ENCODE data around the gene SEMA3B. TPM values are rescaled to one million over a fixed set of nuclear protein-coding genes. Genes with fewer than 3 reads are reported as not detected.
"Not testable (repeated sequence)": the region's sequence is repeated elsewhere in the genome, so short reads cannot be mapped to it uniquely, and the experiment has no call there.

The SEMA3B gene
- total RNA-seq, 1 experiment from 2014 or later, result 21.8 TPM

- no TSS peak for BruUV-seq (replicated peaks)
- CTCF ChIA-PET, result interaction anchor here (0.9 kb wide), 1 partner anchor 12 kb away, joined by 3 read pairs; no protein-coding TSS in a partner anchor
- DNase-seq, result no peak
- Histone ChIP-seq H3K36me3 (ENCODE audit: control insufficient read depth, insufficient read depth, low read length) (no peaks in the 10 kb centered on the region; the same call in none of the 2 replicates), H3K9me3 (no peaks in the 10 kb centered on the region), H3K4me1 (peaks cover 15% of the 10 kb centered on the region), H3K27me3 (replicated peaks; ENCODE audit: control insufficient read depth, insufficient read depth, low read length) (no peaks in the 10 kb centered on the region), H3K4me3 (ENCODE audit: low read depth, low read length) (no peak overlapping the region)
- Mint-ChIP-seq H3K4me1 (ENCODE audit: low read depth, unreplicated experiment) (peaks cover 4% of the 10 kb centered on the region), H3K9me3 (ENCODE audit: unreplicated experiment) (no peaks in the 10 kb centered on the region), H3K36me3 (ENCODE audit: insufficient read depth, unreplicated experiment) (peaks cover 15% of the 10 kb centered on the region), H3K27me3 (ENCODE audit: insufficient read depth, unreplicated experiment) (no peaks in the 10 kb centered on the region), H3K27ac (ENCODE audit: unreplicated experiment) (no peak overlapping the region), H3K4me3 (ENCODE audit: unreplicated experiment) (no peak overlapping the region)
- intact Hi-C loops (cut with micrococcal nuclease; ENCODE audit: unreplicated experiment), result no loop called here
- POLR2A ChIA-PET, result no interaction called here
- TF ChIP-seq CTCF (IDR thresholded peaks at IDR 0.05; ENCODE audit: insufficient read depth in 1 of 2, low read depth in 1 of 2, low read length in 1 of 2, severe bottlenecking in 1 of 2, unreplicated experiment in 1 of 2), result no peak
Measured at GRCh38 chr3:50242381-50242770, 26.6 kb upstream of the SEMA3B start.

- peaks cover 9% of the 10 kb centered on the region for H3K4me1 ChIP-seq
- TF ChIP-seq CTCF (IDR thresholded peaks at IDR 0.05; ENCODE audit: insufficient read depth in 1 of 2, low read depth in 1 of 2, low read length in 1 of 2, severe bottlenecking in 1 of 2, unreplicated experiment in 1 of 2), result no peak
- no peaks in the 10 kb centered on the region for H3K27me3 ChIP-seq (replicated peaks; ENCODE audit: control insufficient read depth, insufficient read depth, low read length)
- Mint-ChIP-seq H3K9me3 (ENCODE audit: unreplicated experiment) (no peaks in the 10 kb centered on the region), H3K27me3 (ENCODE audit: insufficient read depth, unreplicated experiment) (no peaks in the 10 kb centered on the region), H3K4me1 (ENCODE audit: low read depth, unreplicated experiment) (no peaks in the 10 kb centered on the region), H3K4me3 (ENCODE audit: unreplicated experiment) (no peak overlapping the region), H3K27ac (ENCODE audit: unreplicated experiment) (no peak overlapping the region), H3K36me3 (ENCODE audit: insufficient read depth, unreplicated experiment) (peaks cover 15% of the 10 kb centered on the region)
- BruUV-seq (replicated peaks), result no TSS peak
- intact Hi-C loops (cut with micrococcal nuclease; ENCODE audit: unreplicated experiment), result no loop called here
- H3K4me3 ChIP-seq (ENCODE audit: low read depth, low read length), result no peak overlapping the region
- ChIA-PET CTCF (interaction anchor here (0.9 kb wide), 1 partner anchor 13 kb away, joined by 3 read pairs; no protein-coding TSS in a partner anchor), POLR2A (interaction anchor here (0.5 kb wide), 1 partner anchor 326 kb away, joined by 8 read pairs; the partner anchor contains the start of gene HEMK1)
- no peak for DNase-seq
- H3K36me3 ChIP-seq (ENCODE audit: control insufficient read depth, insufficient read depth, low read length), result no peaks in the 10 kb centered on the region; the same call in none of the 2 replicates
- no peaks in the 10 kb centered on the region for H3K9me3 ChIP-seq
Measured at GRCh38 chr3:50242851-50243542, 25.9 kb upstream of the SEMA3B start.

GRCh38 chr3:50243543-50243895, 25.4 kb upstream of the SEMA3B start:
- Mint-ChIP-seq H3K27ac (ENCODE audit: unreplicated experiment) (no peak overlapping the region), H3K9me3 (ENCODE audit: unreplicated experiment) (no peaks in the 10 kb centered on the region), H3K27me3 (ENCODE audit: insufficient read depth, unreplicated experiment) (no peaks in the 10 kb centered on the region), H3K4me3 (ENCODE audit: unreplicated experiment) (no peak overlapping the region), H3K4me1 (ENCODE audit: low read depth, unreplicated experiment) (no peaks in the 10 kb centered on the region), H3K36me3 (ENCODE audit: insufficient read depth, unreplicated experiment) (peaks cover 15% of the 10 kb centered on the region)
- Histone ChIP-seq H3K9me3 (no peaks in the 10 kb centered on the region), H3K36me3 (ENCODE audit: control insufficient read depth, insufficient read depth, low read length) (no peaks in the 10 kb centered on the region; the same call in none of the 2 replicates), H3K27me3 (replicated peaks; ENCODE audit: control insufficient read depth, insufficient read depth, low read length) (no peaks in the 10 kb centered on the region), H3K4me1 (peaks cover 8% of the 10 kb centered on the region), H3K4me3 (ENCODE audit: low read depth, low read length) (no peak overlapping the region)
- POLR2A ChIA-PET, result no interaction called here
- no peak for DNase-seq
- no peak for TF ChIP-seq CTCF (IDR thresholded peaks at IDR 0.05; ENCODE audit: insufficient read depth in 1 of 2, low read depth in 1 of 2, low read length in 1 of 2, severe bottlenecking in 1 of 2, unreplicated experiment in 1 of 2)
- CTCF ChIA-PET, result interaction anchor here (0.9 to 1.0 kb wide), 2 partner anchors 8 to 14 kb away, joined by 3 to 7 read pairs; partner anchors contain the start of gene GNAI2
- no TSS peak for BruUV-seq (replicated peaks)
- intact Hi-C loops (cut with micrococcal nuclease; ENCODE audit: unreplicated experiment), result no loop called here

DNA sequence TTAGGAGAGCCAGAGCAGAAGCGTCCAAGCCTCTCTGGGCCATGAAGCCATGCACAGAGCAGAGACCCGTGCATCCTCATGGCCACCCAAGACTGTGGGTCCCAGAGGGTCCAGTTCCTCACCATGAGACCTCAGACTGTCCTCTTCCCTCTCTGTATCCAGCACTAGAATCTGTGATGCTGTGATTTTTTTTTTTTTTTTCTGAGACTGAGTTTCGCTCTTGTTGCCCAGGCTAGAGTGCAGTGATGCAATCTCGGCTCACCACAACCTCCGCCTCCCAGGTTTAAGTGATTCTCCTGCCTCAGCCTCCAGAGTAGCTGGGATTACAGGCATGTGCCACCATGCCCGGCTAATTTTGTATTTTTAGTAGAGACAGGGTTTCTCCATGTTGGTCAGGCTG, 24.1 kb upstream of the SEMA3B start:
- H3K4me1 ChIP-seq; POLR2A ChIA-PET; intact Hi-C loops (cut with micrococcal nuclease; ENCODE audit: unreplicated experiment); BruUV-seq (replicated peaks); H3K9me3 ChIP-seq; H3K4me3 ChIP-seq (ENCODE audit: low read depth, low read length); H3K27me3 ChIP-seq (replicated peaks; ENCODE audit: control insufficient read depth, insufficient read depth, low read length); H3K4me1 Mint-ChIP-seq (ENCODE audit: low read depth, unreplicated experiment); H3K36me3 ChIP-seq (ENCODE audit: control insufficient read depth, insufficient read depth, low read length); H3K27ac Mint-ChIP-seq (ENCODE audit: unreplicated experiment); DNase-seq; H3K27me3 Mint-ChIP-seq (ENCODE audit: insufficient read depth, unreplicated experiment); H3K4me3 Mint-ChIP-seq (ENCODE audit: unreplicated experiment); H3K9me3 Mint-ChIP-seq (ENCODE audit: unreplicated experiment): not testable (repeated sequence)
- peaks cover 13% of the 10 kb centered on the region for H3K36me3 Mint-ChIP-seq (ENCODE audit: insufficient read depth, unreplicated experiment)
- CTCF ChIA-PET, result interaction anchor here (1.0 to 4.1 kb wide), 2 partner anchors 9 kb away, joined by 7 to 30 read pairs; partner anchors contain the start of gene GNAI2

Data from Caco-2 (cell line).